HepG2 (cell line): ENCODE data around the gene TPO.

ENCODE experiments used
- ELF1 ChIP-seq: sonication (generic); formaldehyde crosslinking; IDR thresholded peaks from 2 replicates; pipeline ENCODE4 v1.4.0; 2020; ENCODE audit warnings: missing genetic modification reagents
- EZH2 ChIP-seq: conservative IDR thresholded peaks from 2 replicates; pipeline ENCODE4 v1.6.1; 2012; ENCODE audit warnings: mild to moderate bottlenecking, low read depth, low read length, moderate library complexity
- FOXK2 ChIP-seq: fragments of 450-650 bp; IDR thresholded peaks from 2 replicates; pipeline ENCODE4 v1.6.1; 2016
- HOXA5 ChIP-seq: sonication (generic); formaldehyde crosslinking; IDR thresholded peaks from 2 replicates; pipeline ENCODE4 v1.4.0; 2020; ENCODE audit warnings: missing genetic modification reagents
- SUZ12 ChIP-seq: fragments of 150-350 bp; IDR thresholded peaks from 2 replicates; pipeline ENCODE4 v1.6.1; 2014; ENCODE audit warnings: low read depth, low read length
- TCF12 ChIP-seq, 2 experiments: fragments of 450-650 bp in 1 of 2; sonication (generic) in 1 of 2; formaldehyde crosslinking in 1 of 2; IDR thresholded peaks; 2 replicates each; pipeline versions ENCODE4 v1.6.1 to v1.8.0; 2017 to 2022; ENCODE audit warnings: antibody characterized with exemption in 1 of 2, mild to moderate bottlenecking in 1 of 2, missing genetic modification reagents in 1 of 2, moderate library complexity in 1 of 2
- ZNF800 ChIP-seq: sonication (generic); formaldehyde crosslinking; IDR thresholded peaks from 2 replicates; pipeline ENCODE4 v1.4.0; 2020; ENCODE audit warnings: missing genetic modification reagents

- TF ChIP-seq ZNF800 (CRISPR knock-in tag) (no peak), TCF12 (IDR thresholded peaks at IDR 0.05) (no peak), TCF12 (CRISPR knock-in tag; IDR thresholded peaks at IDR 0.05) (no peak), HOXA5 (CRISPR knock-in tag) (no peak), FOXK2 (no peak), ELF1 (no peak), EZH2 (no peak), SUZ12 (no peak)
Measured at GRCh38 chr2:1518331-1518803, 105.1 kb downstream of the TPO start.
